ENCODE results near the gene SEMA4B.
"Not testable (repeated sequence)": the region's sequence is repeated elsewhere in the genome, so short reads cannot be mapped to it uniquely, and the experiment has no call there.

SEMA4B gene

DNA sequence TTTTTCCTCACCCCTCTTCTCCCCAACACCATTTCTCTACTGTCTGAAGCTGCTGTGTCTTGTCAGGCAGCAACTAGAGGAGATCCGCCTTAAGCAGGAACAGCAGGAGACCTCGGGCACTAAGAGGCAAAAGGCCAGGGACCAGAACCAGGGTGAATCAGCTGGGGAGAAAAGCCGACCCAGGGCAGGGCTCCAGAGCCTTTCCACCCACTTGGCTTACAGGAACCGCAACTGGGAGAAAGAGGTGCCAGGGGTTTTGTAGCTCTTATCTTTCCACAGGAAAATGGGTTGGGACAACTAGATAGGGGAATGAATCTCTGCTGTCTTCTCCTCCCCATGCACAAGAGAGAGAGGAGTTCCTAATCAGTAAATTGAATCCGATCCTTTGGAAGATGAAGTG, 61.3 kb downstream of the SEMA4B start:
- no peak for DNase-seq

DNA sequence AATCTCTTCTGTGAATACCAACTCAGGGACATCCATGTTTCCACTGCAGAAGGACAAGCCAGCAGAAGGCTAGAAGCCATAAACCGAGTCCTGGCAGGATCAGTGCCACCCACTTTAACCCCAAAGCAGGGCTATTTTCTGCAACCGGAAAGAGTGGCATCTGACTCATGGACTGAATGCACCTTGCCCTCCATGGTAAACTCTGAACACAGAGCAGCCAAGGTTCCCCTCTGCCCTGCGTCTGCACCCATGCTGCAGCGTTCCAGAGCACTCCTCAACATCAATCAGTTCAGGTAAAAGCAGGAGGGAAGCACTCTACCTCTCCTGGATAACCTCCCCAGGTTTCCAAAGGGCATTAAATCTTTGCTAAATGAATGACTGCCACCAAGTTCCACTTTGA, 63.5 kb downstream of the SEMA4B start:
- no peak for DNase-seq

DNA sequence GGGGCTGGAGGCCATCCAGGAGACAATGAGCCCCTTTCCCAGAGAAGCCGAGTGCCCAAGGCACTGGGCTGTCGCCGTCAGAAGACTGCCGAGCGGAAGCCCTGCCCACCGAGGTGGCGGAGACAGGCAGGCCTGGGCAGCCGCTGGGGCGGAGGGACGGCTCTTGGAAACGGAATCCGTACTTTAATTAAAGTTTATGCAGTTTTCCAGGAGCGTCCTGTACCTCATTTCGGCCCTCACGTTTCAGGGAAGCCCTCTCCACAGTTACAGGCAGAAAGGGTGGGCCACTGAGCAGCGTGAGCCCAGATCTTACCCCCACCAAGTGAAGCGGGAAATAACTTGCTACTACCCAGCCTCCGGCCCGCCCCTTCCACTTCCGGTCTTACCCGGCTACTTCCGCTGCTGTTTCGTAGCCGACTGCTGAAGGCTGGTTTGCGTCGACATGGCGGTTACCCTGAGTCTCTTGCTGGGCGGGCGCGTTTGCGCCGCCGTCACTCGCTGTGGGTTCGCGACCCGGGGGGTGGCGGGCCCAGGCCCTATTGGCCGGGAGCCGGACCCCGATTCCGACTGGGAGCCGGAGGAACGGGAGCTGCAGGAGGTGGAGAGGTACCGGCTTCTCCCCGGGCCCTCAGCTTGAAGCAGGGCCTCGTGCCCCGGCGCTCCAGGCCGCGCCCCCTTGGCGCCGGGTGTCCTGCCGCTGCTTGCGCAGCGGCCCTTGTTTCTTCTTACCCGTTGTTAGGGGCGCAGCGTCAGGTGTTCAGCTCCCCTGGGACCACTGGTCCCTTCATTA, 64.3 kb downstream of the SEMA4B start, which contains the start of gene NGRN:
TSS of gene NGRN (plus strand) at position 402 of the 790 bp plus-strand sequence. CDS start at position 443, 41 bp downstream.
- DNase-seq: peak; percentile 87 to 98 (median 97)

DNA sequence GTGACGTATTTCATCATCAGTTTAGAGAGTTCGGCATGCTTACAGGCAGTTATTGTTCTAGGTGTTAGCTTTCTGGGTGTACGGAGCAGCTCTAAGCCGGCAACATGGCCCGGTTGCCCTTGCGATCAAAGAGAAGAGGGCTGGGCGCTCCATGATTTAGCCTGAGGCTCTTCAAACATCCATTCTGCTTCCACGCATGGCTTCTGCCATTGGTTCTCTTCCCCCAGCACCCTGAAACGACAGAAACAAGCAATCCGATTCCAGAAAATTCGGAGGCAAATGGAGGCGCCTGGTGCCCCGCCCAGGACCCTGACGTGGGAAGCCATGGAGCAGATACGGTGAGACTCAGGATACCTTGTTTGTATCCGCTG, 64.9 kb downstream of the SEMA4B start:
- DNase-seq: peak; percentile 47 to 94 (median 89)

DNA sequence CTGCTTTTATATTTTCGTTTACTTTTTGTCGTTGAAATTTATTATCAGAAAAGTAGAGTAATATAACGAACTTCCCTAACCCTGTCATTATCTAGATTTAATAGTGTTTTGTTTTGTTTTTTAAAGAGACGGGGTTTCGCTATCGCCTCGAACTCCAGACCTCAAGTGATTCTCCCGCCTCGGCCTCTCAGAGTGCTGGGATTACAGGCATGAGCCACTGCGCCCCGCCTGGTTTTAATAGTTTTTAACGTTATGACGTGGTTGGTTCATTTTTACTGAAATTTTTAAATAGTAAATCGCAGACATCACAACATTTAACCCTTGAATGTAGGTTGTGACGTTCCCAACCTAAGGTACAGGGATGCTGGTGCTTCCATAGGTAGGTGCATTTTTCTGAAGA, 65.4 kb downstream of the SEMA4B start:
- peak; percentile 31 to 74 (median 31) for DNase-seq

DNA sequence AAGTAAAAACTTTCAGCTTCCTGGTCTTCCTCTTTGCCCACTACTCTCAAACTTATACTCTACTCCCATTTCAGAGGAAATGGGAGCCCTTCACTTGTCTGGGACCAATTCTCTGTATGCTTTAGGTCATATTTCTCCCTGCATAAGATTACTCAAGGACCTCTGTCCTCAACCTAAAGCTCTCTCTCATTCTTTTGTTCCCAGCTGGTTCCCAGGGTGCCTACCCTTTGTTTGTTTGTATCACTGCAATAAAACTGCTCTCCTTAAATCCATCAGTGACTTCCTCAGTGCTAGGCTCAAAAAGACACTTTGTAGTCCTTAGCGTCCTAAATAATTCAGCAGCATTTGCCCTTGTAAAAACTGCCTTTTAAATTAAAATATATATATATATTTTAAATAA, 67.3 kb downstream of the SEMA4B start:
- peak in 2 of 3 experiments; percentile 49 to 57 for DNase-seq

DNA sequence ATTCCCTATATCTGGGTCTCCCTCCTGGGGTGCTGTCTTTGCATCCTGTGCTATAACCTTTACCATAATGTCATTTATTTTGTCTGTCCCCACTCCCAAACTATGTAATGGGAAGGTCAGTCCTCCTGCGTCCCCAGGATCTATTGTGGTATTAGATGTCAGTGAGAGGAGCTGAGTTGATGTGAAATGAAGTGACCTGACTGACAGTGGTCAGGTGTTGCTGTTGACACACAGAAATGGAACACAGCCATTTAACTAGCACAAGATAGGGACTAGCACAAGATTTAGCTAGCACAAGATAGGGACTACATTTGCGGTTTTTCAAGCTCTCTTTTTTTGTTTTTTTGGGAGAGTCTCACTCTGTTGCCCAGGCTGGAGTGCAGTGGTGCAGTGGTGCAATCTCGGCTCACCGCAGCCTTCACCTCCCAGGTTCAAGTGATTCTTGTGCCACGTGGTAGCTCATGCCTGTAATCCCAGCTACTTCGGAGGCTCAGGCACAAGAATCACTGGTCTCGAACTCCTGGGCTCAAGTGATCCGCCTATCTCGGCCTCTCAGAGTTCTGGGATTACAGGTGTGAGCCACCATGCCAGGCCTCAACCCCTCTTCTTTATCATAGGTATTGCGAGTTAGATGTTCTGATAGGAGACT, 69.5 kb downstream of the SEMA4B start:
- no peak for DNase-seq

DNA sequence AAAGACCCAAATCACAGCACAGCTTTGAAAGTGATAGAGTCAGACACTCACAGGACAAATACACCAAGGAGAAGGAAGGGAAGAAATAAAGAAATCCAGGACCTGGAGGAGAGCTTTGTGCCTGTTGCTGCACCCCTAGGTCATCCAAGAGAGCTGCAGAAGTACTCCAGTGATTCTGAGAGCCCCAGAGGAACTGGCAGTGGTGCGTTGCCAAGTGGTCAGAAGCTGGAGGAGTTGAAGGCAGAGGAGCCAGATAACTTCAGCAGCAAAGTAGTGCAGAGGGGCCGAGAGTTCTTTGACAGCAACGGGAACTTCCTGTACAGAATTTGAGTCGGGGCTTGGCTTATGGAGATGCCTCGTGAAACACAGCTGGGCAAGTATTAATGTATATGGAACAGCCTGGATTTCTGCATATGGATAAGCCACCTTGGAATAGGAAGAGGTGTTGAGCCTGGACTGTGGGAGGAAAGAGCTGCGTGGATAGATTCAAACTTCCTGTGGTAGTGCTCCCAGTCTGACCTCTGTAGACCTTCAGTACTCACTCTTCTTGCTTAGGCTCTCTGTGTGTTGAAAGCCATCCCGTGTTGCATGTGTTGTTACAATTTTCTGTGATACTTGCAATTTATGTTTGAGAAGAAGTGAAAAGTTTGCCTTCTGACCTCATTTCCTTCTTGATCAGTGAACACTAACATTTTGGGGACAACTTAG, 70.5 kb downstream of the SEMA4B start:
- DNase-seq: no peak

DNA sequence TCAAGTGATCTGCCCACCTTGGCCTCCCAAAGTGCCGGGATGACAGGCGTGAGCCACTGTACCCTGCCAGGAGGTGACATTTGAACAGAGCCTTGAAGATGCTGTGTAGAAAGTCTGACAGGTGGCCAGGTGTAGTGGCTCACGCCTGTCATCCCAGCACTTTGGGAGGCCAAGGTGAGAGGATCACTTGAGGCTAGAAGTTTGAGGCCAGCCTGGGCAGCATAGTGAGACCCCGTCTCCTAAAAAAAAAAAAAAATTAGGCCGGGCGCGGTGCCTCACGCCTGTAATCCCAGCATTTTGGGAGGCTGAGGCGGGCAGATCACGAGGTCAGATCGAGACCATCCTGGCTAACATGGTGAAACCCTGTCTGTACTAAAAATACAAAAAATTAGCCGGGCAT, 77.3 kb downstream of the SEMA4B start:
- DNase-seq: not testable (repeated sequence)

Data from NCI-H1417 (cell line).